HG02885 (cell line): ENCODE results near the gene SNED1.

Source experiments
- ATAC-seq: cut with Tn5 transposase; IDR thresholded peaks from one replicate; pipeline ENCODE4 v1.9.1; 2021; ENCODE audit warnings: mild to moderate bottlenecking; ENCODE audit not compliant: unreplicated experiment, poor library complexity

Gene SNED1

DNA sequence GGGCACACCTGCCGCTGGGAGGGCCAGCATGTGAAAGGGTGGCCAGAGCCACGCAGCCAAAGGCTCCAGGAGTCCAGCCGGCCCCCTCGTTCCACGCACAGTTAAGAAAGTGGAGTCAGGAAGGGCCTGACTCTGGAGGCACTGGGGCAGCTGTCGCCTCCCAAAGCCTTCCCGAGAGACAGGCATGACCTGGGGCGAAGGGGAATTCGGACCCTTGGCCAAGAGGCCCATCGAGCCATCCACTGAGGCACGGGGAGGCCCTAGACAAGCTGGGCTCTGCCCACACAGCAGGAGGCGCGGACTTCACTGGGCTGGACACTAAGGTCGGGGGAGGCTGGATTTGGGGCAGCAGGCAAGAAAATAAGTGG lies 38.5 kb upstream of the SNED1 start:
- no peak for ATAC-seq

DNA sequence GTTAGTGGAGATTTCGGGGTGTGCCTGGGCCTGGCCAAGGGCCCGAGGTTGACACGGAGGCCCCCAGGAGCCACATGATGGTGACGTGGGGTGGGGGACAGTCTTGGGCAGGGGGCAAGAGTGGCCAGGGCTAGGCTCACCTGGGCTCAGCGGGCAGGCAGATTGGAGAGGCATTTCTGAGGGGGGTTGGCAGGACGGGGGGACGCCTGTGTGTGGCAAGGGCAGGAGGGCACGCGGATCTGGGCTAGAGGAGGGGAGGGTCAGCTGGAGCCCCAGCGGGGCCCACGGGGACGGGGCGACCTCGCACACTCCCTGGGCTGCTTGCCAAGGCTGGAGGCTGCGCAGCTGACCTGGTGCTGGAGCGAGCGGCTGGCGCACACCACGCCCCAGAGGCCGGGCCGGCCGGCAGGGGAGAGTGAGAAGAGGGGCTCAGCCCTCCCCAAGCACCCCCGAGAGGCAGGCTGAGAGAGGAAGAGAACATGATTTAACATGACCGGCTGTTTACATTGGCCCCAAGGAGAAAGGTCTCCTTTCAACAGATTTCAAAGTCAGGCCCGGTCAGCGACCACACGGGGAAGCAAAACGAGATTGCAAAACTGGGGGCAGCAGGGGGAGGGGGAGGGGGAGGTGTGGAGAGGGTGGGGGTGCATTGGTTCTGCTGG lies 38.0 kb upstream of the SNED1 start:
- no peak for ATAC-seq

DNA sequence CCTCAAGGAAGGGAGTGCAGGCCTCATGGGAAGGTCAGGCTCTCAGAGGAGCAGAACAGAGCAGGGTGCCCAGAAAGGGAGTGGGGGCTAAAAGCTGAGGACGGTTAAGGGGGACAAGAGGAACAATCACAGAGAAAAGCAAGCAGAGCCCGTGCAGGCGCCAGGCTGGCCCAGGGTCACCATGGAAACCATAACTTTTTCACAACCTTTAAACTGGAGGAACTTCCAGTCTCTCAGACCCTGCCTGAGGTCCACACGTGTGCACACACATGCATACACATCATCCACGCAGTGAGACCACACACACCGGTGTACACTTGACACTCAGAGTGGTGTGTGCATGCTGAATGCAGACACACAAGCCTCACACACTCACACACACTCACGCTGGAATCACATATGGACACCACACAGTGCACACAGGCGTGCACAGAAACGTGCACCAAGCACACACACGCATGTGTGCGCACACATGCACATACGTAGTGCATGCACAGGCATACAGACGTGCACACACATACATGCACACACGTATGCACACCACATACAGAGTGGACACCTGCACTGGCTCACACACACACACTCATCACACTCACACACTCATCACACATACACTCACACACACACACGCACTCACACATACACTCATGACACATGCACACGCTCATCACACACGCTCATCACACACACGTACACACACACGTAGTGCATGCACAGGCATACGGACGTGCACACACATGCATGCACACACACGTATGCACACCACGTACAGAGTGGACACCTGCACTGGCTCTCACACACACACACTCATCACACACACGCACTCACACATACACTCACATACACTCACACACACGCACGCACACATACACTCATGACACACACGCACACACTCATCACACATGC lies 37.2 kb upstream of the SNED1 start:
- ATAC-seq = no peak

DNA sequence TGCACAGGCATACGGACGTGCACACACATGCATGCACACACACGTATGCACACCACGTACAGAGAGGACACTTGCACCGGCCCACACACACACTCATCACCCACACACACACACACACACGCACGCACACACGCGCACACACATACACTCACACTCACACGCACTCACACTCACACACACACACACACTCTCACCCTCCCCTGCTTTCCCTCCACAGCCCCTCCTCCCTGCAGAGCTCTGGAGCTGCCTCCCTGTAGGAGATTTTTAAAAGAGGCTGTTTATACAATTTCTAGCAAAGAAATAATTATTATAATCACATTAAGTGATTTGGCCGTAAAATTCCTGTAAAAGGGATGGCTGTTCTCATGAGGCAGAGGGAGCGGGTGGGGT lies 36.5 kb upstream of the SNED1 start:
- ATAC-seq = no peak

DNA sequence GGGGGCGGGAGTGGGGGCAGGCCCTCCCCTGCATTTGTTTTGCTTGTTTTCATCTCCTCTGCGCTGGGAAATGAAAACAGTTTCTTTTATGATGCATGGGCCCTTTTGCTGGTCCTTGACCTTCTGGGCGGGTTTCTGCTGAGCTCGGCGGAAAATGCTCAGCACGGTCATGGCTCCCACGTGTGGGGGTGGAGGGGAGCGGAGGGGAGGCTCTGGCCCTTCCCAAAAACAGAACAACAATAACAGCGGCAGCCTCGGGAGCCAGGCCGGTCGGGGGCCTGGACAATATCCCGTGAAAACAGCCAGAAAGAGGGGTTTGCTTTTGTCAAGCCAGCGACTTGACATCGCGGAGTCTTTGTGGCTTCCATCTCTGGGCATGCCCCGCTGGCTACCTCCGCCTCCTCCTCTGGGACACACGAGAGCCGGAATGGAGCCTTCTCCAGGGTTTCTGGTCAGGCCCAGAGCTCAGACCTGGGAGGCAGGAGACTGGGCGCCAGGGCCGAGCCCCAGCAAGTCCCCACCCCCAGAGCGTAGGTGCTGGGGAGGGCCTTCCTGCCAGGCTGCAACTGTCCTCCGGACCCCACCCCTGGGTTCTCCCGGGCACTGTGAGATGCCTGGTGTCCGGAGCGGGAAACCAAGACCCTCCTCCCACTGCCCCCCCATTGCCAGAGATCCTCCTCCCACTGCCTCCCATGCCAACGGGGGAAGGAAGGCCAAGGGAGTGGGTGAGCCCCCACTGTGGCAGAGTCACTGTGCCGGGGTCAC lies 35.9 kb upstream of the SNED1 start:
- ATAC-seq = no peak

DNA sequence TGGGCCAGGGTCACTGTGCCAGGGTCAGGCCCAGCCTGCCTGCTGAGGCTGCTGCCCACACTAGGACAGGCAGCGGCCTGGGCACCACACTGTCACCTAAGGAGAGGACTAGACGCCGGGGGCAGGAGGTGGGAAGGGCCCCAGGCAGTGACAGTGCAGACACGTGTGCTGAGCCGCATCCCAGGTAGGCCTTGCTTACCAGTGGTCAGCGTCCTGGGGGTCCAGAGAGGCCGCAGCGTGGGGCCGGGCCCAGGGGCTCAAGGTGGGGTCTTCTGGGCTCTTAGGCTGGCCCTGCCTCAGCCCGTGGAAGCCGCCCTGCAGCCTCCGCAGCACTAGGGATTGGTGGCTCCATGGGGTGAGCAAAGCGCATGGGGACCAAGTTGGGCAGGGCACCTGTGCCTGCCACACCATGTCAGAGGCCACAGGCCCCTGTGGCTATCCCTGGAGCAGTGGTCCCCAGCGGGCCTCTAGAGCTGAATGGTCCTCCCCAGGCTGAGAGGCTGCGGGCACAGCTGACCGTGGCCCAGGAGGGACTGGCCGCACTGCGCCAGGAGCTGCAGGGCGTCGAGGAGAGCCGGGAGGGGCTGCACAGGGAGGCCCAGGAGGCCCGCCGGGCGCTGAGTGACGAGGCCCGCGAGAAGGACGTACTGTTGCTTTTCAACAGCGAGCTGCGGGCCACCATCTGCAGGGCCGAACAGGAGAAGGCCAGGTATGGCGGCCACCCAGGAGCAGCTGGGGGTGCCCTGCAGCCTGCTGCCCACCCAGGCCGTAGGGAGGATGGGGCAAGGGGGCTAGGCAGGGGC lies 35.2 kb upstream of the SNED1 start:
- ATAC-seq = no peak

DNA sequence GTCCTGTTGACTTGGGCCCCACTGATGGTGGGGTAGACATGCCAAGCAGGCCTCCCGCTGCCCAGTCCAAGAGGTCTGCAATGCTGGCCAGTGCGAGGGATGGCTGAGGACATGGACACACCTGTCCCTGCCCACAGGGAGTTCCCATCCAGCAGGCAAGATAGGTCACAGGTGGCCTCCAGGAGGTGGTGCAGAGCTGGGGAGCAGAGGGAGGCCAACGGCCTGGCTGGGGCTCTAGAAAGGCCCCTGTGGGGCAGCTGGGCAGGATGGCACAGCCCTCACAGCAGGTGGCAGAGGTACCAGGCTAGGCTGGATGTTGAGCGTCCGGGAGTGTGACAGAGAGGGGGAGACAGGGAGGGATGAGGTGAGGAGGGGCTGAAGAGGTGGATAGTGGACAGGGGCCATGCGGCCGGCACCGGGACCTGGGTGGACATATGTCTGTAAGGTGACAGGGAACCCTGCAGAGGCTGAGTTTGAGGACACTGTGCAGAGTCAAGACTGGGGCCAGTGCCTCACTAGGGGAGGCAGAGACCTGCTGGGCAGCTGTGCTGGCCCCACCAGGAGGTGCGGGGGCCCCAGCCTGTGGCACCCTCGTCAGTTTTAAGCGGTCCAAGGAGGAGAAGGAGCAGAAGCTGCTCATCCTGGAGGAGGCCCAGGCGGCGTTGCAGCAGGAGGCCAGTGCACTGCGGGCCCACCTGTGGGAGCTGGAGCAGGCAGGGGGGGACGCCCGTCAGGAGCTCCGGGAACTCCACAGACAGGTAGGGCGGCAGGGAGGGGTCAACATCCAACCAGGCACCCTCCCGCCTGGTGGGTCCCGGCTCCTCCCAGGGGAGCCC lies 34.3 kb upstream of the SNED1 start:
- ATAC-seq = no peak

DNA sequence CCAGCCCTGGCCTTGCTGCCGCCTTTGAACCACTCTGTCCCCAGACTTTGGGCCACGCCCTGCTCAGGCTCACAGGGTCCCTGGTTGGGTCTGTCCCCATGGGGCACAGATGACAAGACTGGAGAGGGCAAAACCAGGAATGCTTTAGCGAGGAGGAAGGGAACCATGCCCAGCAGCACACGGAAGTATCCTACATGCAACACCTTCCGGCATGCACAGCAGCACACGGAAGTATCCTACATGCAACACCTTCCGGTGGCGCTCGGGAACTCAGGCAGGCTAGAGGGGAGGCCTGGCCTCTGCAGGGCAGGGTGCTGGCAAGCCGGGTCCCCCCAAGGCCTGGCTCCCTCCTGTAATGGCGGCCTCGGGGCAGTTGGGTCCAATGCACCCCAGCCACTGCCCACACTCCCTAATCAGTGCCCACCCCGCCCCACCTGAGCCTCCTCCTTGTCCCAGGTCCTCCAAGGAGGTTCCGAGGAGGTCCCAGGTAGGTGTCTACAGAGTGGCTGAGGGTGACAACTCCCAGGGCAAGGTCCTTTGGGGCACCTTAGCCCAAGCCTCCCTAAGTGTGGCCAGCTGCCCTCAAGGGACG lies 33.6 kb upstream of the SNED1 start:
- no peak for ATAC-seq

DNA sequence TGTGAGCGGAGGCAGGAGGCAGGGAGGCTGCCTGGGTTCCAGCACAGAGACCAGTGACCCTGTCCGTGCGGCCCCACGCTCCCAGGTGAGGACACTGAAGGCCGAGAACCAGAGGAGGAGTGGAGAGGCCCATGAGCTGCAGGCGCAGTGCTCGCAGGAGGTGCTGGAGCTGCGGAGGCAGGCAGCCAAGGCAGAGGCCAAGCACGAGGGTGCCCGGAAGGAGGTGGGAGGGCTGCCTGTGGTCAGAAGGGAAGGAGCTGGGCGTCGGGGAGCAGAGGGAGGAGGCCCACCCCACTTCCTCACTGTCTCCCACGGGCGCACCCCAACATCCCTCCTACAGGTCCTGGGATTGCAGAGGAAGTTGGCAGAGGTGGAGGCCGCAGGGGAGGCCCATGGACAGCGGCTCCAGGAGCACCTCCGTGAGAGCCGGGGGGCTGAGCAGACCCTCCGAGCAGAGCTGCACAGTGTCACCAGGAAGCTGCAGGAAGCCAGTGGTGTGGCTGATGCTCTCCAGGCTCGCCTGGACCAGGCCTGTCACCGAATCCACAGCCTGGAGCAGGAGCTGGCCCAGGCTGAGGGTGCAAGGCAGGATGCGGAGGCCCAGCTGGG lies 33.0 kb upstream of the SNED1 start:
- no peak for ATAC-seq

DNA sequence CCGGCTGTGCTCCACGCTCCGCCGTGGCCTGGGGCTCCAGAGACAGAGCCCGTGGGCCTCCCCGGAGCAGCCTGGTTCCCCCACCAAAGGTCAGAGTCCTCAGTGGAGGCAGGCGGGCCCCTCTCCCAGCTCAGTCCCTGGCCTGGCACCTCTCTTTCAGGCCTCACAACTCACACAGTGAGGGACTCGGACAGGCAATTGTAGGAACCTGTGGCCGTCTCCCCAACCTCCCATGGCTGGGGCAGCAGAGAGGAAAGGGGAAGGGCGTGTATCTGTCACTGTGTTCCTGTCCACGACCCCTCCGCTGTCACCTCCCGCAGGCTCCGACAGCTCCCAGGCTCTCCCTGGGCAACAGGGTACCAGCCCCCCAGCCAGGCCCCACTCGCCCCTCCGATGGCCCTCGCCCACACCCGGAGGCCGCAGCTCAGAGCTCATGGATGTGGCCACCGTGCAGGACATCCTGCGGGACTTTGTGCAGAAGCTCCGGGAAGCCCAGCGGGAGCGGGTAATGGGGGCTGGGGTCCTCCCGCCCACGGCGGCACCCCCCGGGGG lies 32.4 kb upstream of the SNED1 start:
- ATAC-seq = no peak

DNA sequence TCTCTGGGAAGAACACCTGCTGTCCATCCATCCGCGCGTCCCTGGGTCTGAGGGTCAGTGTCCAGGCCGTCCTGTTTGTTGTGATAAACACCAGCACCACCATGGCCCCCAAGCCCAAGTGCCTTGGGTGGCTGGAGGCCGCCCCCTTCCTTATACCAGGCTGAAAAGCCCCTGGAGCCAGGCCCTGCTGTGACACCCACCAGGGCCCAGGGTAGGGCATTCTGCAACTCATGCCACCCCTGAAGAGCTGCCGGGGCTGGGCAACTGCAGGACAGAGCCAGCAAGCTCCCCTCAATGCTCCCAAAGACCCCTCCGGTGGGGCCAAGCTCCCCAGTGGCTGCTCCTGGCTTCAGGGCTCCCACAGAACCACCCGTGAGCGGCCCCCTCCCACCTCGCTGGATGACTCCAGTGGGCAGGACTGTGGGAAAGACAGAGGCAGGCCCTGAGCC lies 31.9 kb upstream of the SNED1 start:
- ATAC-seq = no peak

DNA sequence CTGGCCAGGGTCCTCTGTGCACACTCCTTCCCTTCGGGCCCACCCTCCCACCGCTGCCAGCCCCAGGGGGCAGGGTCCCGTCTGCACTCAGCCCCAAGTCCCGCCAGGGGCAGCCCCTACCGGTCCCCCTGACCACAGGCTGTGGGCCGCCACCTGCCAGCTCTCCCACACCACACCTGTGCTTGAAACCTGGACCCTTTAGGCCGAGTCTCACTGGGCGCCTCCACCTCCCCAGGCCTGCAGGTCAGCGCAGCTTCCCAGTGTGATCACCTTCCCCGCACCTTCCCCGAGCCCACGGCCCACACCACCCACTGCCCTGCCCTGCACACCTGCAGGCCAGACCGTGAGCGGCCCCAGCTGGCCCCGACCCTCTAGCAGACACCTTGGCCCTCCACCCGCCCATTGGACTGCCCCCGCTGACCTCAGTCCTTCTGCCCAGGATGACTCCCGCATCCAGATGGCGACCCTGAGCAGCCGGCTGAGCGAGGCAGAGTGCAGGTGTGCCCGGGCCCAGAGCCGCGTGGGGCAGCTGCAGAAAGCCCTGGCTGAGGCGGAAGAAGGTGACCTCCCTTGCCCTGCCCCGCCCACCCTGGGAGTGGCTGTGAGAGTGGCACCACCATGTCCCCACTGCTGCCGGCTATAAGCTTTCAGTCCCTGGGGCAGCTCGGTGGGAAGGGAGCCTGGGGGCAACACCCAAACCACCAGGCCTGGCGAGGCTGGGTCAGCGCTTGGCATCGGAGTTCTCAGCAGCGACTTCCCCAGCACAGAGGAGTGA lies 31.3 kb upstream of the SNED1 start:
- ATAC-seq = no peak

DNA sequence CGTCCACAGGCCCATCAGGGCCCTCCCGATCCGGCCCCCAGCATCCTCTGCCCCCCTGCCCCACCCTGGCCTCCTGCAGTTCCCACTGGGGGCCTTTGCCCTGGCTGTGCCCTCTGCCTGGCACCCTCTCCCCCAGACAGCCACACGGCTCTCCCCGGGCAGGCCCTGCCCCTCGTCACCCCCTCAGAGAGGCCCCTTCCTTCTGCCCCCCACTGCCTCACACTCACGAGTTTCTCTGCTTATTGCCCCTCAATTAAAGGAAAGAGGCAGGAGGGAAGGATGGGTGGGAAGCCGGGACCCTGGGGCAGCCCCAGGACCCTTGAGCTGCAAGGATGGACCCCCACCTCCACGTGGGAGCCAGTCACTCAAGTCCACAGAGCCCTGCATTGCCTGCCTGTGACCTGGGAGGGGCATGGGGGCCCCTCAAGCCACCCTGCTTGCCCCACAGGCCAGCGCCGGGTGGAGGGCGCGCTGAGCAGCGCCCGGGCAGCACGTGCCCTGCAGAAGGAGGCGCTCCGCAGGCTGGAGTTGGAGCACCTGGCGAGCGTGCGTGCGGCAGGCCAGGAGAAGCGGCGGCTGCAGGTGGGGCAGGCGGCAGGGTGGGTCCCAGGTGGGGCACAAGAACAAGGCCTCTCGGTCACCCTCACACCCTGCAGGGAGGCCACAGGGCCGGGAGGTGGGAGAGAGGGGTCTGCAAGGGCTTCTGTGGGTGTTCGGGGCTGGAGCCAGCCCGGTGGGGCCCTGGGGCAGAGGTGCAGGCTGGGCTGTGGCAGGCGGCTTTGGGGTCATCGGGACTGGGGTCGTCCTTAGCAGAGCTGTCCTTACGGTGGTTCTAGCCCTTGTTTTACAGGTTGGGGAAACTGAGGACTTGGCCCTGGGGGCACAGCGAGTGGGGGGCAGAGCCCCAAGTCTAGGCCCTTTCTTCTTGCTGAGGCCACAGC lies 30.5 kb upstream of the SNED1 start:
- no peak for ATAC-seq

DNA sequence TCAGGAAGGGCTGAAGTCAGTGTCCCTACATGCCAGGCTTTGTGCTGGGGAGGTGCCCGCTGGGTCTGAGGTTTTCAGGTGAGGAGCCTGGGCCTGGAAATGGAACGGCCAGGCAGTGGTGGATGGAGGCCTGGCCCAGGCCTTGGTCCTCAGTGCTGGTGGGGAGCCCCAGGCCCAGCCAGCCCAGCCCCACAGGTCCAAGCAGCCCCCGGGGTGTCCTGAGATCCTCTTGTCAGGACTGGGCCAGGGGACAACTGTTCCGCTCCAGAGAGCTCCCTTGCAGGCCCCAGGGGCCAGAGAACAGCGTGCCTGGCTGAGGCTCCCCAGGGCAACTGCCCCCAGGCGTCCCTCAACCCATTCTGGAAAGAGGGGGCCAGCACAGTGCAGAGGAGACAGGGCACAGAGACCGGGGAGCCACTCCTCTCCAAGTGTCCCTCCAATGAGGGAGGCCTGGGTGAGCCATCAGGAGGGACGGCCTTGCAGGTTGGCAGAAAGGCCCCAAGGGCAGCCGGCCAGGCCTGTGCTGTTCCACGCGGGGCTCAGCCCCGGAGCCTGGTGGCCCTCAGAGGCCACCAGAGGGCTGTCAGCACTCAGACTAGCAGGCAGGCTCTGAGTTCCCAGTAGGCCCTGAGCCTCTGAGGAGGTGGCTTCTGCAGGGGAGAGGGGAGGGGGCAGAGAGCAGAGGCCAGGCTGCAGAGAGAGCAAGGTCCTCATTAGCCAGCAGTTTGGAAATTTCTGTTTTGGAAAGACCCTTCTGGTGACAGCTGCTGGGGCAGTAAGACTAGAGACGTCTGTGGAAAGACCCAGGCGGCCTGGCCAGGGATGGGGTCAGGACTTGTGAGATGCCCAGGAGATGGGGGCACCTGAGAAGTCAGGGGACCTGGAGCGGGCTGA lies 29.4 kb upstream of the SNED1 start:
- ATAC-seq = no peak

DNA sequence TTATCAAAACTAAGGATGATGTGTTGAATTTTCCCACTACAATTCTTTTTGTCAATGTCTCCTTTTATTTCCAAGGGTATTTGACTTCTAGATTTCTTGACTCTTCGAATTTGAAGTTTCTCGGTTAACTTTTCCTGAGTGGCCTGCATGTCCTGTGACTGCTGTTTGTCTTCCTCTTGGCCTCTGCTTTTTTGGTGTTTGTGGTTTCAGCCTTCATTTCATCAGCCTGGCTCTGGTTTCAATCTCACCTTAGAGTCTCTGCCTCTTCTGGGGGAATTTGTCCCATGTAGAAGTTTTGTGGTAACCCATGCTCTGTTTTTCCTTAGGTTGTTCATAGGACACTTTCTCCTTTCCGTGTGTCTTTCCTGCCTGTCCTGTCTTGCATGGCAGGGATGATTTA lies 28.3 kb upstream of the SNED1 start:
- no peak for ATAC-seq

DNA sequence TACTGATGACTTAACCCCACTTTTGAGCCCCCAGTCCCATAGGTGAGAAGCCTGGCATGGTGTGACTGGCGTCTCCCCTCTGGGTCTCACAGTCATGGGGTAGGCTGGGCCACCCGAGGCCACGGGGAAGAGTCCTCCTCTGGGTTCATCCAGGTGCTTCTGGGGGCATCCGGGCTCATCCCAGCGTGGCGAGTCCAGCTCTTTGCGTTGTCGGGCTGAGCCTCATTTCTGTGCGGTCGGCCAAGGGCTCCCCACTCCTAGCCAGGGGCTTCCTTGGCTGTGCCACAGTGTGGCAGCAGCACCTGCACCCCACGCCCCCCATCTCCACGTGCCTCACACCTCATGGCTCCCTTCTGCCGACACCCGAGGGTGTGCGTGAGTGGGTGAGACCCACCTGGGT lies 27.6 kb upstream of the SNED1 start:
- no peak for ATAC-seq
